Fibroblast of peridontal ligament (primary cell): ENCODE results near the gene UBE2E3.
A peak's percentile ranks its signal among the peaks of the same experiment; 100 is the strongest.
"Not testable (repeated sequence)": the region's sequence is repeated elsewhere in the genome, so short reads cannot be mapped to it uniquely, and the experiment has no call there.

Source experiments
- DNase-seq: peaks from one replicate; pipeline ENCODE4 v3.0.0-alpha.2; 2010; ENCODE audit errors: extremely low read depth

The UBE2E3 gene

DNA sequence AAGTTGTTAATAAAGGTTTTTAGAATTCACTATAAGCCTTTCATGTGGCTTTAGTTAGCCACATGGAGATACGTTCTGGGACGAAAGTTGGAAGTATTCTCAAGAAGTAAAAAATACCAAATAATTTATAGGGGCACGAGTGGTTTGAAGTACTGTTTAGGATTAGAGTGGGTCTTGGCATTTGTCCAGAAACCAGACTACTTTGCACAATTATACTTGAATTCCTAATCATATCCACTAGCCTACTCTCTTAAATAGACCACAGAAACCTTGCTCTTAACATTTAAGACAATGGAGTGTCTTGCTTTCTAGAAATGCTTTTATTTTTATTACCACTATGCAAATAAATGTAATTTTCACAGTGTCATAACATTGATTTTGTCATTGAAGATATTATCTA is 44.6 kb downstream of the UBE2E3 start:
- peak; percentile 21 for DNase-seq

- no peak for DNase-seq
Measured at GRCh38 chr2:181036445-181036844, 56.0 kb downstream of the UBE2E3 start.

- peak; percentile 85 for DNase-seq
Measured at GRCh38 chr2:181036848-181037603, 56.6 kb downstream of the UBE2E3 start.

DNA sequence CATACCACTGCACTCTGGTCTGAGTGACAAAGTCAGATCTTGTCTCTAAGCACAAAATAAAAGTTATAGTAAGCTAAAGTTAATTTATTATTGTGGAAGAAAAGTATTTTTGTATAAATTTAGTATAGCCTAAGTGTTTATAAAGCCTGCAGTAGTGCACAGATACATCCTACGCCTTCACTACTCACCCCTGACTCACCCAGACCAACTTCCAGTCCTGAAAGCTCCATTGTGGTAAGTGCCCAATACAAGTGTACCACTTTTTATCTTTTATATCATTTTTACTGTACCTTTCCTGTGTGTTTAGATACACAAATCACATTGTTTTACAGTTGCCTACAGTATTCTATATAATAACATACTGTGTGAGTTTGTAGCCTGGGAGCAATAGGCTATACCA is 57.5 kb downstream of the UBE2E3 start:
- peak; percentile 44 for DNase-seq

- peak; percentile 32 for DNase-seq
Measured at GRCh38 chr2:181038796-181039195, 58.4 kb downstream of the UBE2E3 start.

DNA sequence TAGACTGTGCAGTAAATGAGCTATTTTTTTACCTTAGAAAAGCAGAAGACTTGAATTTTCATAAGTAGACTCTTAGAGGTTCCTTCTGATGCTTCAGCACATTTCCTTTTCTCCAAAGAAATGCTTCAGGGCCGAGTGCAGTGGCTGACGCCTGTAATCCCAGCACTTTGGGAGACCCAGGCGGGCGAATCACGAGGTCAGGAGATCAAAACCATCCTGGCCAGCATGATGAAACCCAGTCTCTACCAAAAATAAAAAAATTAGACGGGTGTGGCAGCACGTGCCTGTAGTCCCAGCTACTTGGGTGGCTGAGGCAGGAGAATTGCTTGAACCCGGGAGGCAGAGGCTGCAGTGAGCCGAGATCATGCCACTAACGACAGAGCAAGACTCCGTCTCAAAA is 60.4 kb downstream of the UBE2E3 start:
- not testable (repeated sequence) for DNase-seq

DNA sequence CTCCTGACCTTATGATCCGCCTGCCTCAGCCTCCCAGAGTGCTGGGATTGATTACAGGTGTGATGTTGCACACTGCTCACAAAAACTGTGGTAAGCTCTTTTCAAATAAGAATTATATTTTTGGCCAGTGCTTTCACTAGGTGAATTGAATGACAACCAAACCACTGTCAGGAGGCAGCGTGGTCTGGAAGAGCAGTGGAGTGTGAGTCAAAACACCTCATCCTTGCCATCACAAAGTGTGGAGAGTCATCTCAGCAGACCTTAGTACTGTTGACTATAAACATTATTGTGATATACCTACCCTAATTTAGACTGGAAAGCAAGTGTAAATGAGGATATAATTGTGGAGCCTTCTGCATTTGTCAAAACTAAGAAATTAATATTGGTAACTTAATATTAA is 61.3 kb downstream of the UBE2E3 start:
- no peak for DNase-seq

DNA sequence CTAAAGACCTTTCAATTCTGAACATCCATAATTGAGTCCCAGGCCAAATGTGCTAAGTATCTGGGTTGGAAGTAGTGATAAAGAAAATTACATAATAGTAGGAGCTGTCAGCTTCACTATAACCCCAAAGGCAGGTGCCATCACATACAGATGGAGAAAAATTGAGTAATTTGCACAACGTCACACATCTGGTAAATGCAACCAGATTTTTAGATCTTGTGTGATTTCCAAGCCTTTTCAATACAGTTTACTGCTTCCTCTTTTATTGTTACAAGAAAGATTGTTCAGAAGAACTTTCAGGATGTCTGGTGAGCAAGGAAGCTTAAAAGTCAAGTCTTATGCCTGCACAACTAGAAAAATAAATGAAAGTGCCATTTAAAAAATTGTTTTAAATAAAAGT is 62.3 kb downstream of the UBE2E3 start:
- DNase-seq, result no peak

DNA sequence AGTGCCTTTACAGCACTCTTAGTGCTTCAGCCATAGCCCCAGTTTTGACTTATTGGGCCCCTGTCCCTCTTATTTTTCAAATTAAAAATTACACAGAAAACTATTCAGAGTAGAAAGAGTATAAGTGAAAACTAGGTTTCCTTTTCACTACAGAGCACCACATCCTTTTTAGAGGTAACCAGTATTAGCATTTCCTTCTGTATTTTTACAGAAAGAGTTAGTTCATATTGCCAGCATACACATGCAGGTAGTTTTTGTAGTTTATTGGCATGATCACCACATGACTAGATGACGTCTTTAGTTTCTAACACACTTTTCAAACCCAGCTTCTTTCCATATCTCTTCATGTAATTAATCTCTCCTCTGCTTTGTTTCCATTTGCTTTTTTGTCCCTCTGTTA is 66.4 kb downstream of the UBE2E3 start:
- DNase-seq, result no peak

- DNase-seq, result no peak
Measured at GRCh38 chr2:181047829-181048228, 67.4 kb downstream of the UBE2E3 start.

- no peak for DNase-seq
Measured at GRCh38 chr2:181051861-181052522, 71.6 kb downstream of the UBE2E3 start.

- no peak for DNase-seq
Measured at GRCh38 chr2:181052523-181052891, 72.1 kb downstream of the UBE2E3 start.

- DNase-seq, result no peak
Measured at GRCh38 chr2:181054256-181054655, 73.9 kb downstream of the UBE2E3 start.

DNA sequence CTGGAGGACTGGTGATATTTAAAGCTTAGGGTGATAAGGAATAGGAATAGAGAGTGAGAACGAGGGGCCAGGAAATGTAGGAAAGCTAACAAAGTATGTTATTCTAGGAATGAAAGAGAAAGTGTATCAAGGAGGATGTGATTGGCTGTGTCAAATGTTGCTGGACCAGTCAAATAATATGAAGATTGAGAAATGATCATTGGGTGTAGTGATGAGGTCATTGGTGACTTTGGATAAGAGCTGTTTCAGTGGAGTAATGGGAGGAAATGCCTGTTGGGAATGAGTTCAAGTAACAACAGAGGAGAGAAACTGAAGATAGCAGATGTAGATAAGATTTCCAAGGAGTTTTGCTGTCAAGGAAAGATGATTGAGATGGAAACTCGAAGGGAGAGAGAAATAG is 74.4 kb downstream of the UBE2E3 start:
- DNase-seq, result peak; percentile 41

DNA sequence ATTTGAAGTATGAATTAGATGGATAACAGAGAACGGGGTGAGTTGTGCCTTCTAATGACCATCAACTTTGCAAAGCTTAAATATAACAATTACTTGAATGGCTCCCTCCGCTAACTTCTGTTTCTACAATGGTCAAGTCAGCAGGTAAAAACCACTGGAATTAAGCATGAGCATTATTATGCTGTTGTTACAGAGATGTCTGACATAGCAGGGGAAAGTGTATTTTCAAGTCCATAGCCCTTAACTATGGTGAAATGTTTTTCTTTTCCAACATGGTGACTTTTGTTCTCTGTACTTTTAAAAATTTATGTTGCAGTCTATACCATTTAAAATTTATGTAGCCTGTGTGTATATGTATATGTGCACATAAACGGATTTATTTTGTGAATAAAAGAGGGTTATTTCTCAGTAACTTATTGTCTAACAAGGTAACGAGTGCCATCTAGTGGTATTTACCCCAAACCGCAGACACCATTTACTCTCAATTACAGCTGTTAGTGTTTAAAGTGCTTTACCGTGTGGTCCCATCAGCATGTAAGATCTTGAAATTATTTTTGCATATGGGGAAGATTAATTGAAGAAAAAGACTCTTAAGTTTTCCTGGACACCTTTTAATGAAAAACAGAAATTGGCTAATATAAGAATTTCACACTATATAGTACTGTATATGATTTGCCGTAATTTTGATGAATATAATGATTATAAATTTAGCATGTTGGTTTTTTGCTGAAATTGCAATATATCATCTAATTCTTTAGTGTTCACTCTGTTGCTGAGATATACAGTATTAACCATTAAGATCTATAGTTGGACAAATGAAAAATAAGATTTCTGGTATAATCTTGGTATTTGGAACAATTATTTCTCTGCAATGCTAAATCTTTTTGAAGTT is 78.2 kb downstream of the UBE2E3 start:
- DNase-seq, result peak; percentile 52

DNA sequence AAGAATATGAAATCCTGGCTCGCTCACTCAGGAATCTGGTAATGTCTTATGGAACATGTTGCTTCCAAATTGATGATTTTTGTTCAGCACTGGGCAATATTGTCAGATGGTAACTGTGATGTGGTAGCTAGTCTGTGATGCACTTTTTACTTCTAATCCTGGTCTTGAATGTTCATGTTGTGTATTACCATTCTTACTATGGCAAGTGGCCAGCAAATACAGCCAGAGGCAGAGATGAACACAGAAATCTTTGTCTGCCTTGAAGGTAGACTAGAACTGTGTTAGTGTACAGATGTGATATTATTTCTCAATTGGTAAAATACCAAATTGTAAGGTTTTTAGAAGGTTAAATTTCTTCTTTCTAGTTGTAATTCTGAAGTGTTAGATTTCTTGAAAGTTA is 83.3 kb downstream of the UBE2E3 start:
- no peak for DNase-seq

GRCh38 chr2:181065458-181065857 is 85.1 kb downstream of the UBE2E3 start:
- no peak for DNase-seq

GRCh38 chr2:181066333-181066732 is 85.9 kb downstream of the UBE2E3 start:
- no peak for DNase-seq

DNA sequence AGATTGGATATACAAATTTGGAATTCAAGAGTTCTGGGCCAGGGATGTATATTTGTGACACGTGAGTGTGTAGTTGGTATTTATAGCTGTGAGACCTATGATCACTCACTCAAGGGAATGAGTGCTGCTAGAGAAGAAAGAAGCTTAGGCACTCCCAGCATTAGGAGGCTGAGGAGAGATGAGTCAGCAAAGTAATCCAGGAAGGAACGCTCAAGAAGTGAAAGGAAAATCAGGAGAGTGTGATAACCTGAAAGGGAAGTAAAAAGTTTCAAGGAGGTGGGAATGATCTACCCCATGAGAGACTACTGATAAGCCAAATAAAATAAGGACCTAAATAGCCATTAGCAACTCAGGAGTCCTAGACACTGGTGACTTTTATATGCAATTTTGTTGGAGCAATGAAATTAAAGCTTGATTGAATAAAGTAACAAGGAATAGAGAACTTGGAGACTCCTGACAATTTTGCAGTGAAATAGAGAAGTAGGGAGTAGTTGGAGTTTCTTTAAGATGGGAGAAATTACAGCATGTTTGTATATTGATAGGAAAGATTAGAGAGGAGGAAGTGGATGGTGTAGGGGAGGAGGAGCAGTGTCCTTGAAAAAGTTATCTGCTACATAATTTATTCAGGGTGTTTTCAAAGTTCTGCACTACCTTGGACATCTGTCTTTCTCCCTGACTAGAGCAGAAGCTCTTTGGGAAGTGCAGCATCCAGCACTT is 89.9 kb downstream of the UBE2E3 start:
- DNase-seq, result peak; percentile 49

DNA sequence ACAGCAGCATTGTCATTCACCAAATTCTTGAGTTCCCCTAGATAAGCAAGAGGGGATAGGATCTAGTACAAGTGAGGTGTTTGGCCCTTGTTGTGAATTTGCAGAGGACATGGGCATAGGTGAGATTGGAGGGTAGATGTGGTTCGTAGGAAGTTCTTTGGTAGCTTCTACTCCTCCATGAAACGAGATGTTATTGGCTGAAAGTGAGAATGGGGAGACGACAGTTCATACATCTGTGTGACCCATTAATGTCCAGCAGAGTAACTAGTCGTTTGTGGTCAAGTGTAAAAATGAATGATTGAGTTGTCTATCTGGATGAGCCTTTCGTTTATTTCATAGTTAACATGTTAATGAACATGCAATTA is 90.4 kb downstream of the UBE2E3 start:
- DNase-seq, result no peak

- DNase-seq, result peak; percentile 45
Measured at GRCh38 chr2:181072486-181073235, 92.3 kb downstream of the UBE2E3 start.
